HG02759 (cell line): ENCODE data around the gene MFSD2A.
A peak's percentile ranks its signal among the peaks of the same experiment; 100 is the strongest.
"Not testable (repeated sequence)": the region's sequence is repeated elsewhere in the genome, so short reads cannot be mapped to it uniquely, and the experiment has no call there.

ENCODE experiments used
- ATAC-seq: cut with Tn5 transposase; IDR thresholded peaks from one replicate; pipeline ENCODE4 v1.9.1; 2021; ENCODE audit warnings: mild to moderate bottlenecking, moderate library complexity; ENCODE audit not compliant: unreplicated experiment

The MFSD2A gene

DNA sequence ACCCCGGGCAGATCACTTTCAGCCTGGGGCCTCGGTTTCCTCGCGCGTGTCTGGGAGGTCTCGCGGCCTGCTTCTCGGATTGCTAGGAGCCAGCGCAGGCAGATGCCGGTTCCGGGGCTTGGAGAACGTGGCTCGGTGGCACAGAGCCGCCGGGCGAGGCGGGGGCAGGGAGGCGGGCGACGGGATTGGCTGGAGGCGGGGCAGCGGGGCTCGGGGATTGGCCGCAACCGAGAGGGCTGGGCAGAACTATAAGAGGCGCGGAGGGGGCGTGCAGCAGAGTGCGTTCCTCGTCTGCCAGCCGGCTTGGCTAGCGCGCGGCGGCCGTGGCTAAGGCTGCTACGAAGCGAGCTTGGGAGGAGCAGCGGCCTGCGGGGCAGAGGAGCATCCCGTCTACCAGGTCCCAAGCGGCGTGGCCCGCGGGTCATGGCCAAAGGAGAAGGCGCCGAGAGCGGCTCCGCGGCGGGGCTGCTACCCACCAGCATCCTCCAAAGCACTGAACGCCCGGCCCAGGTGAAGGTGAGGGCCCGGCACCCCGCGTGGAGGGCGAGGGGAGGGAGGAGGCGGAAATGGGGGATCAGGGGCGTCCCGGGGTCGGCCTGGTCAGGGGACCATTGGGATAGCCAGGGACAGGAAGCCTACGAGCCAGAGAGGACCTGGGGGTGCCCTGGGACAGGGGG lies at the start of gene MFSD2A:
MFSD2A (plus strand) TSS at position 276 of the 677 bp plus-strand sequence; CDS start at position 424, 148 bp downstream.
- ATAC-seq, result peak; percentile 85

DNA sequence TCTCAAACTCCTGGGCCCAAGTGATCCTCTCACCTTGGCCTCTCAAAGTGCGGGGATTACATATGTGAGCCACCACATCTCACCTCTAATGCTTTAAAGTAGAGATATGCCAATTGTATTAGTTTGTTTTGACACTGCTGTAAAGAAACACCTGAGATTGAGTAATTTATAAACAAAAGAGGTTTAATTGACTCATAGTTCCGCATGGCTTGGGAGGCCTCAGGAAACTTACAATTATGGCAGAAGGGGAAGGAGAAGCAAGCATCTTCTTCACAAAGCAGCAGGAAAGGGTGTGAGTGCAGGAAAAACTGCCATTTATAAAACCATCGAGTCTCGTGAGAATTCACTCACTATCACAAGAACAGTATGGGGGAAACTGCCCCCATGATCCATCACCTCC lies 49.8 kb upstream of the MFSD2A start:
- no peak for ATAC-seq

DNA sequence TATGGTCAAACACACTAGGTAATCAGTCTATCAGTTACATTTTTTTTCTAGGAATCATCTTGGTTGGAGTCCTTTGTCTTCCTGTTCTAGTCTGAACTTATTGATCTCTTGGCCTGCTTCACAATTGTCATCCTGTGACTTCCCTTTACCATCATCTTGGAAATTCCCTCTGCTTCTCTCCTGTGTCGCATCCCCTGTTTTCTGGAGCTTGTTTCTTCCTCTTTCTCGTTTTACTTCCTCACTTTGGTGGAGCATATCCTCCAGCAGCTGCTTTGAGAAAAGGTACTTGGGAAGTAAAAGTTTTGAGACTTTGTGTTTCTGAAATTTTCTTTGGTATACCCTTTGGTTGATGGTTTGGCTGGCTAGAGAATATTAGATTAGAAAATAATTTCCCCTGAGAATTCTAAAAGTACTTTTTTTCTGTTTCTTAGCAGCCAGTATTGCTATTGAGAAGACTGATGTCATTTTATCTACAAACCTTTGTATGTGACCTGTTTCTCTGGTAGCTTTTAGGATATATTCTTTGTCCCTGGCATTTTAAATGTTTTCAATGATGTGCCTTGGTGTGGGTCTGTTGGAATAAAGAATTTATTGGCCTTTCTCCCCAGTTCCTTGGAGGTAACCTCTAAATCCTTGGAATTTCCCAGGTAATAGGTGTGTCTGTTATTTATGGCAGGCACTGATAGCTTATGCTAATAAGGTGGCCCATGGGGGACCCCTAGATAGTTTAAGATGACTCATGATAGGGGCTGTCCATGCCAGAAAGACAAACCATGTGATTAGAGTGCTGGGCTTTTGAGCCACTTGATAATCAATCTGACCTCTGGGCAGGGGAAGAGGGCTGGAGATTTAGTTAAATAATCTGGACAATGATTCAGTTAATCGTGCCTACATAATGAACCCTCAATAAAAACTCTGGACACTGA lies 47.2 kb upstream of the MFSD2A start:
- ATAC-seq, result no peak

DNA sequence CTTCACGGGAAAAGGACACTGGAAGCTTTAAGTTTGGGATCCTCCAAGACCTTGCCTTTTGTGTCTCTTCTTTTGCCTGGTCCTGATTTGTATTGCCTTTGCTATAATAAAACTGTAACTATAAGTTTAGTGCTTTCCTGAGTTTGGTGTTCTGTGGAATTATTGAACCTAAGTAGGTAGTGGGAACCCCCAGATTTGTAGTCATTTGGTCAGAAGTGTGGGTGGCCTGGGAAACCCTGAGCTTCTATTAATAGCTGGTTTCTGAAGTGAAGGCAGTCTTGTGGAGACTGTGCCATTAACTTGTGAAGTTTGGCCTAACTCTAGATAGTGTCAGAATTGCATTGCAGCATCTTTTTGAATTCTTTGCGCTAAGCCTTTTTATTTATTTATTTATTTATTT lies 46.4 kb upstream of the MFSD2A start:
- no peak for ATAC-seq

DNA sequence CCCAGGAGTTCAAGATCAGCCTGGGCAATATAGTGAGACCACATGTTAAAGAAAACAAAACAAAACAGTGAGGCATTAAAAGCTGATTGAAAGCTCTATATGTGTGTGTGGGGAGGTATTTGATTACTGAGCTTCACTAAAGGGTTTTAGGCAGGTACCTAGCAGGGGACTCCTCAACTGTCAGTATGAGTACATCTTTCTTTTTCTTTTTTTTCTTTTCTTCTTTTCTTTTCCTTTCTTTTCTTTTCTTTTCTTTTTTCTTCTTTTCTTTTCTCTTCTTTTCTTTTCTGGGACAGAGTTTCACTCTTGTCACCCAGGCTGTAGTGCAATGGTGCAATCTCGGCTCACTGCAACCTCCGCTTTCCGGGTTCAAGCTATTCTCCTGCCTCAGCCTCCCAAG lies 44.7 kb upstream of the MFSD2A start:
- ATAC-seq, result no peak

DNA sequence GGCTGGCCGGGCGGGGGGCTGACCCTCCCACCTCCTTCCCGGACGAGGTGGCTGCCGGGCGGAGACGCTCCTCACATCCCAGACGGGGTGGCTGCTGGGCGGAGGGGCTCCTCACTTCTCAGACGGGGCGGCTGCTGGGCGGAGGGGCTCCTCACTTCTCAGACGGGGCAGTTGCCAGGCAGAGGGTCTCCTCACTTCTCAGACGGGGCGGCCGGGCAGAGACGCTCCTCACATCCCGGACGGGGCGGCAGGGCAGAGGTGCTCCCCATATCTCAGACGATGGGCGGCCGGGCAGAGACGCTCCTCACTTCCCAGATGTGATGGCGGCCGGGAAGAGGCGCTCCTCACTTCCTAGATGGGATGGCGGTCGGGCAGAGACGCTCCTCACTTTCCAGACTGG lies 41.8 kb upstream of the MFSD2A start:
- not testable (repeated sequence) for ATAC-seq

DNA sequence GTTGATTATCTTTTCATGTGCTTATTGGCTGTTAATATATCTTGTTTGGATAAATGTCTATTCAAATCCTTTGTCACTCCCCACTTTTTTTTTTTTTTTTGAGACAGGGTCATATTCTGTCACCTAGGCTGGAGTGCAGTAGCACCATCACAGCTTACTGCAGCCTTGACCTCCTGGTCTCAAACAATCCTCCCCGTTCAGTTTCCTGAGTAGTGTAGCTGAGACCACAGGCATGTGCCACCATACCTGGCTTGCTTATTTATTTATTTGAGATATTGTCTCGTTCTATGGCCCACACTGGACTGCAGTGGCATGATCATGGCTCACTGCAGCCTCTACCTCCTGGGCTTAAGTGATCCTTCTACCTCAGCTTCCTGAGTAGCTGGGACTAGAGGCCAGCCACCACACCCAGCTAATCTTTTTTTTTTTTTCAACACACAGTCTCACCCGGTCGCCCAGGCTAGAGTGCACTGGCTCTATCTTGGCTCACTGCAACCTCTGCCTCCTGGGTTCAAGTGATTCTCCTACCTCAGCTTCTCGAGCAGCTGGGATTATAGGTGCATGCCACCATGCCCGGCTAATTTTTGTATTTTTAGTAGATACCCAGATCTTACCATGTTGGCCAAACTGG lies 39.3 kb upstream of the MFSD2A start:
- no peak for ATAC-seq

DNA sequence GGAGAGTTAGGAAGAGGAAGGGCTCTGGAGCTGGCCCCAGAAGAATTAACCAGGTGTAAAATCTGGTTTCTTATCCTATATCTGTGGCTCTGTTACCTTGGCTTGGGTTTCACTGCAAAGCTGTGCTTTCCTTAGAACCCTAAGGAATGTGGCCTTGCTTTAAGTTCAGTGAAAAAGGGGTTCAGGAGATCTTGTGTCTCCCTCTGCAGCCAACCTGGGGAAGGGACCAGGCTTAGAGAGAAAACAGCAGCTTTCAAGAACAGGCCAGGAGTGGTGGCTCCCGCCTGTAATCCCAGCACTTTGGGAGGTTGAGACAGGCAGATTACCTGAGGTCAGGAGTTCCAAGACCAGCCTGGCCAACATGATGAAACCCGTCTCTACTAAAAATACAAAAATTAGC lies 37.1 kb upstream of the MFSD2A start:
- ATAC-seq, result no peak

DNA sequence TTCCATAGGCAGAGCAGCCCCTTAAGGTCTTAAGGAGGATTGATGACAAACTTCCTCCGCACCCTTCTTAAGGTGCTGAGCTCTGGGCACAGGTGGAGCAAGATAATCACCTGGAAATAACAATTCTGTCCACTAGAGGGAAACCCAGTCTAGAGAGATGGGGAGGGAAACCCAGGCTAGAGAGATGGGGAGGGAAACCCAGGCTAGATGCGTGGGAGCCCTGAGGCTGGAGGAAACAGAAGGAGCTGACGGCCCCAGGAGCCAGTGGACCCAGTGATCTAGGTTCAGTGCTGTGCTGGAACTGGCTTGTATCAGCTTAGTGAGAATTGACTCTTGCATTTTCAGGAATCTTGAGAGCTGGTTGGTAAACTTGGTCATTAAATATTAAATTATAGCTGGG lies 35.4 kb upstream of the MFSD2A start:
- ATAC-seq, result no peak

DNA sequence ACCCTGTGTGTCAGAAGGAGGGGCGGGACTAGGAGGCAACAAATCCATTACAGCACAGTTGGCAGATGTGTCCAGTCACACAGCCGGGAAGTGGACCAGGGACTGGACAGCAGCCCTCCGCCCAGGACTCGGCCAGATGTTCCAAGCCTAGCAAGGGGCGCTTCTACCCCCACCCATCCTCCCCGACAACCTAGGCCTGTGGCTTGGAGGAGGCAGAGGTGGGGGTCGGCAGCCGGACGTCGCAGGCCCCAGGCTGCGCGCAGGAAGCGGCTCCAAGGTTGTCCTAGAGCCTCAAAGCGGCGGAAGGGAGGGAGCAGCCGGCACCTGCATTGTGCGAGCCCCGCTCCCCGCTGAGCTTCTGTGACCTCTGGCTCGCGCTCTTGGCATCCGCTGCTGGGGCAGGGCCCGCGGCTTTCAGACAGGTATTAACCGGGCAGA lies 32.7 kb upstream of the MFSD2A start:
- ATAC-seq, result no peak

DNA sequence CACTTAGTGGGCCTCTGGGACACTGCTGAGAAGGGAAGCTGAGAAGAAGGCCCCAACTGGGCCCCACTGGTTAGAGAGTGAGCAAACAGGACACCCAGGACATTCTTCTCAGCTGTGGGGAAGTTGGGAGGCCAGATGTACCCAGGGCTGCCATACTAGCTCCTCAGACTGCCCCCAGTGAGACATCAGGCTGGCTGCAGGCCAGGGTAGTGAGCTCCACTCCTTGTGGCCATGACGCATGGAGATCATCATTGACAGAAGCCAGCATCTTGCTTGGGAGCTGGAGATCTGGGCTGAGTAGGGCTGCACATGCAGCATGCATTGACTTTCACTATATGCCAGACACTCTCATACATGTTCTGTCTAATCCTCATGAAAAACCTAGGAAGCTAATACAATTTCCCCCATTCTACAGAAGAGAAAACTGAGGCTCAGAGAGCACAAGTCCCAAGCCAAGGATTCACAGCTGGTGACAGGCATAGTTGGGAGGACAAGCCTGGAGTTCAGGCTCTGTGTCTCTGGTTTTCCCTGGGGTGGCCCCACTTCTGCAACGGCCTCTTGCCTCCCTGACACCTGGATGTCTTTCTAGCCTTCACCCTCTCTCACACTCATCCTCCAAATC lies 29.1 kb upstream of the MFSD2A start:
- ATAC-seq, result no peak

DNA sequence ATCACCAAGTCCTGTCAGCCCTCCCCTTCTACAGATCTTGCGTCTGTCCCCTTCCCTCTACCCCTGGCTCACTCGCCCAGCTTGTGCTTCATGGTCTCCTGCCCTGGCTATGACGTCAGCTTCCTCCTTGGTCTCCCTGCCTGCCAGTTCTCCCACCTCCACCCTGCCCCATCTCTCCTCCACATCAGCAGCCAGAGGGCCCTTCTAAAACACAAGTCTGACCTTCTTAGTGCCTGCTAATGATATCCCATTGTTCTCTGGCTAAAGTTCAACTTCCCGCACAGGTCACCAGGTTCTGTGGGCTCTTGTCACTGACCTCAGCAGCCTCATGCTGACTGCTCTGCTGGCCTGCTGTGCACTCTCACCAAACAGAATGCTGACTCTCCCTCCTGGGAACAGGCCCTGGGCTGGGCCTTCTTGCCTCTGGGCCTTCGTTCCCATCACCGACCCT lies 28.6 kb upstream of the MFSD2A start:
- ATAC-seq, result no peak

DNA sequence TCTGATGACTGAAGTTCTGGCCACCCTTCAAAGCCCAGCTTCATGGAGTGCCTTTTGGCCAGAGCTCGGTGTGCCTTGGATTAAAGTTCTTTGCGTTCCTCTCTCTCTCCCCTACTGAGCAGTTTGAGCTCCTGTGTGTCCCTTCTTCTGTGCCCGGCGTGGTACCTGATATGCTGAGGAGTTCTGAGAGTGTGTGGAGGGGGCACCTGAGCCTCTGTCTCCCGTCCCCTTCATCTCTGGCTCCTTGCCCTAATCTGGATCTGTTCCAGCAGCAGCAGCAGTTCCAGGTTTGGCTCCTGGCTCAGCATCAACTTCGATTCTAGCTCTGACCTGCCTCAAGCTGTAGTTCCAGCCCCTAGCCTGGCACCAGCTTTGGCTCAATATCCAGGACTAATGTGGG lies 28.1 kb upstream of the MFSD2A start:
- no peak for ATAC-seq

DNA sequence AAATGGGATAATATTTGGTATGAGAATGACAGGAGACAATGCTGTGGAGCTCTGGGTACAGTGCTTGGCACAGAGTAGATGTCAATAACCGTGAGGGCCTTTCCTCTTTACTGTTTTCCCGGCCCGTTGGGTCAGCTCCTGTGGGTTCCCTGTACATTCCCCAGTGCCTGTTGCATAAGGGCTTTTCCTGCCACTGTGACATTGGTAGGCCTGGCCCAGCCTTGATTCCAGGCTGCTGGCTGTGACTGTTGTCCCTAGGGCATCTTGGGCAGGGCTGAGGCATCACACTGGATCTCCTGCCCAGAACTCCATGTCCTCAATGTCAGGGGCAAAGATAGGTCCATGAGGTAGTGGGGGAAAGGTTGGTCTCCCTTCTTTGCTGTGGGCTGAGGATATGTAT lies 27.4 kb upstream of the MFSD2A start:
- ATAC-seq, result no peak

DNA sequence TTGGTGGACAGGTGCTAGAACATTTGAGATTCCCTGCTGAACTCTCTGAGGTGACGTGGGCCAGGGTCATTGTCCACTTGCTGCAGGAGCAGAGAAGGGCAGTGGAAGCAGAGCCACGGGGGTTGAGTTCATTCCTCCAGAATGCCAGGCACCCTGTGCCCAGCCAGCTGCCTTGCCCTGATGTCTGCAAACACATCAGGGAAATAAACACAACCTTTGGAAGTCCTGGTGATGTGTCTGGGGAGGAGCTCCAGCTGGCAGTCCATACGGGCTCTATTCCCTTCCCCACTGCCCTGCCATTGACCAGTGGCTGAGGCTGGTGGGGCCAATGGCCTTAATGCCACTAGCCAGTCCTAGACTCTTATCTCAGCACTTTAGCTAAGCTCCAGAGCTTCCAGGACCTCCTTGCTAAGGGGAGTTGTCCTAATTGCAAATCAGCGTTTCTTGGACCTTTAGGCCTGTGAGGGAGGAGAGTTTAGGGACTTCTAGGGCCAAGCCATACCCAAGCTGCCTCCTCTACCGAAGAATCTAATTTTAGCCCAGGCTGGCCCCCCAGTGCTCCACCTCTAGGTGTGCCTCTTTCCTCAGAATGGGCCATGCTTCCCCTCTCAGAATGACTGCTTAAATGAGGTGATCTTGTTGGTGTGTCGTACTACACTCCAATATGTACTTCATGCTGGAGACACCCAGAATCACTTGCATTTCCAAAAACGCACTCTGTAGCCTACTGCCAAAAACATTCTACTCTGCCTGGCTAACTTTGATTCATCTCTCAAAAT lies 25.9 kb upstream of the MFSD2A start:
- no peak for ATAC-seq

DNA sequence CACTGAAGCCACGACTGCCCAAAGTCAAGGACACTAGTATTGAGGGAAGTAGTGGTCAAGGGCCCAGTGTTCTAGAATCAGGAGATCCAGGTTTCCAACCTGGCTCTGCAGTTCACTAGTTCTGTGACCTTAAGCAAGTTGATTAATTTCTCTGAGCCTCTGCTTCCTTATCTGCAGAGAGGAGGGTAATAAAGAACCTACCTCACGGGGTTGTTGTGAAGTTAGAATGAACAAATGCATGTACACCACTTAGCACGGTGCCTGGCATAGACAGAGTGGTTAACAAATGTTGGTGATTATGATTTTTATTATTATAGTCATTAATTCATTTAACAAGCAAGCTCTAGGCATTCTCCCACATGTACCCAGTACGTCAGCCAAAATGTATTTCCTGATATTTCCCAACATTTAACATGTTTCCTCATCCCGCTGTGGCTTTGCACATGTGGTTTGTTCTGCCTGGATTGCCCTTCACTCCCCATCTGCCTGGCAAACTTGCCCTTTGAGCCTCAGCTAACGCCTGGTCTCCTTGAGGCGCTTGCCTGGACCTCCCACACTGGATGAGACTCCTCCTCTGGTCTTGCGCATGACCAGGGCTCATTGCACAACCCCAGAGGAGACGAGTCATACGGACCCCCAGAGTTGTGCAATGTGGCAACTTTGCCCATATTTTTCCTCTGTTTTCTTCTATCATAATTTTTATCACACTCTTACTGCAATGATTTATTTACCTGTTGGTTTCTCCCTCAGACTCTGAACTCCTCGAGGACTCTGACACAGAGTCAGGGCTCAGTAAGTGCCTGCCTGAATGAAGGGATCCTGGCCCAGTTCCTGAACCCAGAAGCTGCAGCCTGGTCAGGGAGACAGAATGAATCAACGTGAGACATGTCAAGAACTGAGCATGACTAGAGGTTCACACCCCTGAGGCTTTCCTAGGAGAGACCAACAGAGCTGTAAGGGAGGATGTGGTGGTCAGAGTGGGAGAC lies 20.7 kb upstream of the MFSD2A start:
- no peak for ATAC-seq

DNA sequence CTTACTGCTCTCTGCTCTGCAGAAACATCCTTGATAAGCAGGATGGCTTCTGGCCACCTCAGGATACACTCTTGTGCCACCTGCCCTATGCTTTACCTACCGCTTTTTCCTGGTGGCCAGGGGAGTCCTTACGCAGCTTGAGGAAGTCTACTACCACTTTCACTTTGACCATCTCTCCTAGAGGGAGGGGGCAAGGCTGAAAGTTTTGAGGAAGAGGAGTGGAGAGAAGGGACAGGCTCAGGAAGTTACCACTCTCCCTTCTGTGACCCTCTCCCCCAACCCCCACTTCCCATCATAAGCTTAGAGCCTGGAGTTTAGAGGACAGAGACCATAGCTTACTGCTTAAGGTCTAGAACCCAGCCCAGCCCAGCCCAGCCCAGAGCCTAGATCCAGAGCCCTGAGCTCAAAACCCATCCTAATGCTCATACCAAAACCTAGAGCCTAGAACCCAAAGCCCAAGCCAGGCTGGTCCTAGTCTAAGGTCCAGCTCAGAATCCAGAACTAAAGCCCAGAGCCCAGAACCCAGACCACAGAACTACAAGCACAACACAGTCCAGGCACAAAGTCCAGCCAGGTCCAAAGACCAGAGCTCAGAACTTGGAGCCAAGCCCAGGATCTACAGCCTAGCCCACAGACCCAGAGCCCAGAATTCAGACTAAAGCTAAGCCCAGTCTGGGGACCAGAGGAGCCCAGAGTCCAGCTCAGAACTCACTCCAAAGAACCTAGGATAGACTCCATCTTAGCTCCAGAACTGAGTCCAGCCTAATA lies 18.0 kb upstream of the MFSD2A start:
- ATAC-seq, result no peak

DNA sequence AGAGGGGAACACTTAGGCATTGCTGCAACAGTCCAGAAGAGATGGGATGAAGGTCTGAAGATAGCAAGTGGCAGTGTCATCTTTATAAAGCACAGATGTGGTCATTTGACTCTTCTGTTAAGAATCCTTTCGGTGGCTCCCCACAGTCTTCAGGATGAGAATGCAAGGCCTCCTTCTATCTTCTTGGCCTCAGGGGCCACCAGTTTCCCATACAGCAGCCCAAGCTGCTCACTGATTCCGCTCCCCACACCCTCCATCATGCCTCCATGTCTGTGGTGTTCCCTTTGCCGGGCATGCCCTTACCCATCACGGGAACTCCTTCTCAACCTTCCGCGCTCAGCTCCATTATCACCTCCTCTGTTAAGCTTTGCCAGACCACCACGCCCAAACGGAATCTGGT lies 16.1 kb upstream of the MFSD2A start:
- ATAC-seq, result no peak
